Common myeloid progenitor, CD34-positive (primary cell): ENCODE measurements around the gene SDR39U1.
"Not testable (repeated sequence)": the region's sequence is repeated elsewhere in the genome, so short reads cannot be mapped to it uniquely, and the experiment has no call there.

Experiments used
- CTCF ChIA-PET: fragments of 350-600 bp; sonication (Branson Sonifier 250); formaldehyde crosslinking; loops from one replicate; lab custom pipeline; 2021; ENCODE audit warnings: antibody characterized with exemption; lab: Charles Lee
- POLR2A ChIA-PET: fragments of 350-600 bp; sonication (Branson Sonifier 250); formaldehyde crosslinking; loops from one replicate; lab custom pipeline; 2021; ENCODE audit warnings: antibody characterized with exemption; lab: Charles Lee
- DNase-seq, 3 donors: peaks; one replicate each; pipeline versions ENCODE4 v3.0.0 to v3.0.0-alpha.2; 2013
- H3K27ac ChIP-seq, 2 experiments: 1 replicate in 1 of 2; 2 replicates in 1 of 2; pipeline ENCODE4 v1.7.0; 2013; ENCODE audit warnings: inconsistent platforms in 2 of 2, low read length in 2 of 2, mild to moderate bottlenecking in 2 of 2, low read depth in 1 of 2, moderate library complexity in 1 of 2; ENCODE audit not compliant: severe bottlenecking in 2 of 2, insufficient read depth in 1 of 2, poor library complexity in 1 of 2
- H3K27me3 ChIP-seq, 5 experiments: replicated peaks in 2 of 5; 1 replicate in 3 of 5; 2 replicates in 2 of 5; pipeline versions ENCODE4 v1.6.1 to v1.7.0; 2013; ENCODE audit warnings: low read length in 4 of 5, mild to moderate bottlenecking in 2 of 5, moderate library complexity in 2 of 5, inconsistent platforms in 1 of 5; ENCODE audit not compliant: insufficient read depth in 5 of 5, control insufficient read depth in 4 of 5
- H3K36me3 ChIP-seq, 4 experiments: 1 replicate in 2 of 4; 2 replicates in 2 of 4; pipeline versions ENCODE4 v1.6.1 to v1.7.0; 2013; ENCODE audit warnings: low read length in 3 of 4, control low read depth in 1 of 4, mild to moderate bottlenecking in 1 of 4; ENCODE audit not compliant: control insufficient read depth in 4 of 4, insufficient read depth in 4 of 4
- H3K4me1 ChIP-seq, 4 experiments: 1 replicate in 3 of 4; 2 replicates in 1 of 4; pipeline versions ENCODE4 v1.6.1 to v1.7.1; 2013; ENCODE audit warnings: low read length in 3 of 4, mild to moderate bottlenecking in 3 of 4, control low read depth in 1 of 4, inconsistent platforms in 1 of 4, moderate library complexity in 1 of 4; ENCODE audit not compliant: control insufficient read depth in 4 of 4, insufficient read depth in 4 of 4; ENCODE audit errors: control extremely low read depth in 1 of 4
- H3K4me3 ChIP-seq, 7 experiments: 1 replicate in 4 of 7; 2 replicates in 3 of 7; pipeline versions ENCODE4 v1.5.1 to v1.7.0; 2013; ENCODE audit warnings: mild to moderate bottlenecking in 7 of 7, low read length in 6 of 7, moderate library complexity in 6 of 7, inconsistent platforms in 2 of 7, low read depth in 2 of 7, control low read depth in 1 of 7; ENCODE audit not compliant: insufficient read depth in 4 of 7, control insufficient read depth in 1 of 7; ENCODE audit errors: extremely low read depth in 1 of 7
- H3K9me3 ChIP-seq, 5 experiments: 1 replicate in 4 of 5; 2 replicates in 1 of 5; pipeline versions ENCODE4 v1.6.1 to v1.7.1; 2013; ENCODE audit warnings: low read length in 4 of 5, mild to moderate bottlenecking in 2 of 5, inconsistent platforms in 1 of 5, low read depth in 1 of 5, moderate library complexity in 1 of 5; ENCODE audit not compliant: control insufficient read depth in 4 of 5, insufficient read depth in 2 of 5; ENCODE audit errors: control extremely low read depth in 1 of 5
- WGBS: methylation state at CpG from one replicate; pipeline ENCODE4 v1.1.5; 2013; ENCODE audit not compliant: insufficient coverage; 5-methylcytosine and 5-hydroxymethylcytosine counted together

The SDR39U1 gene

DNA sequence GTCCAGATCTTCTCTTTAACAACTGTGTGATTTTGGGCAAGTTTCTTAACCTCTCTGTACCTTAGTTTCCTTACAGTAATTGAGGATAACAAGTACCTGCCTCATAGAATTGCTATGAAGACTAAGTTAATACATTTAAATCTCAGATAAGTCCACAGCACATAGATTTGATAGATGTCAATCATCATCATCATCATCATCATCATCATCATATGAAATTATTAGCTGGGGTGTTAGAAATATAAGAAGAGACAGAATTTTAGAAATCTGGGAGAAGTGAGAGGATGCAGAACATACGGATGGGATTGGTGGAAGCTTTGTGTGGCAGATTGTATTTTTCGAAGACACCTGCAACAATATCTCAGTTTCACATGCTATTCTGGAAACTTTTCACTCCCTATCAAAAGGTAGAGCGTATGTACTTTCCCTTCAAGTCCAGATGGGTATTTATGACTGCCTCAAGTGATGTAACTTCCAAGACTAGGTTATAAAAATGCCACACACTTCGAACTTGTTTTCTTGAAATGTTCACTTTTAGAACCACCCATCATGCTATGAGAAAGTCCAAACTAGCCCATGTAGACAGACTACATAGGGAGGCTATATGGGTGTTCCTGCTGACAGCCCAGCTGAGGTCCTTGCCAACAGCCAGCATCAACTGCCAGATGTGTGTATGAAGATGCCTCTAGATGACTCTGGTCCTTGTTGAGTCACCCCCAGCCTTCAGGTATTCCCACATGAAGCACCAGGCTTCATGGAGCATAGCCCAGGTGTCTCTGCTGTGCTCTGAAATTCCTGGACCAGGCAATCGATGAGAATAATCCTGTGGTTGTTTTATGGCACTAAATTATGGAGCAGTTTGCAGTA lies 20.7 kb upstream of the SDR39U1 start:
- CTCF ChIA-PET, result no interaction called here
- WGBS, result 100% methylated on average over 1 of the region's 5 CpGs
- Histone ChIP-seq H3K27me3 (no peaks in the 10 kb centered on the region), H3K36me3 (no peaks in the 10 kb centered on the region), H3K4me3 (no peak overlapping the region), H3K9me3 (peaks cover 0 to 3% (median 0%) of the 10 kb centered on the region in 5 experiments), H3K27ac (no peak overlapping the region), H3K4me1 (no peaks in the 10 kb centered on the region)
- no peak for DNase-seq
- POLR2A ChIA-PET, result no interaction called here

DNA sequence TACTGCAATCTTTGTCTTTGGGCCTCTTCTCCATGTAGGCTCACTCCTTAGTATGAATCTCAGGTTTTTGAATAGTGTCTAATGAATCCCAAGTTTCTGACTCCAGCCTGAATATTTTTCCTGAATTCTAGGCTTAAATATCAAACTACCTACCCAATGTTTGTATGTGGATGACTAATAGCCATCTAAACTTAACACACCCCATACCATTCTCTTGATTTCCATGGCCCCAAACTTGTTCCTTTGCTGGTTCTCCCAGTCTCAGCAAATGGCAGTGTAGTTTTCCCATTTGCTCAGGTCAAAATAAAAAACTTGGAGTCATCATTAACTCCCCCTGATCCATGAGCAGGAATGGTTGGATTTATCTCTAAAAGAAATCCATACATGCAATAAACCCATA lies 18.8 kb upstream of the SDR39U1 start:
- H3K9me3 ChIP-seq, result peaks cover 0 to 3% (median 0%) of the 10 kb centered on the region in 5 experiments
- DNase-seq, result no peak
- CTCF ChIA-PET, result no interaction called here
- H3K27ac ChIP-seq, result no peak overlapping the region
- no peaks in the 10 kb centered on the region for H3K4me1 ChIP-seq
- H3K4me3 ChIP-seq, result no peak overlapping the region
- no peaks in the 10 kb centered on the region for H3K27me3 ChIP-seq
- POLR2A ChIA-PET, result no interaction called here
- H3K36me3 ChIP-seq, result peaks cover 0 to 2% (median 0%) of the 10 kb centered on the region in 4 experiments

DNA sequence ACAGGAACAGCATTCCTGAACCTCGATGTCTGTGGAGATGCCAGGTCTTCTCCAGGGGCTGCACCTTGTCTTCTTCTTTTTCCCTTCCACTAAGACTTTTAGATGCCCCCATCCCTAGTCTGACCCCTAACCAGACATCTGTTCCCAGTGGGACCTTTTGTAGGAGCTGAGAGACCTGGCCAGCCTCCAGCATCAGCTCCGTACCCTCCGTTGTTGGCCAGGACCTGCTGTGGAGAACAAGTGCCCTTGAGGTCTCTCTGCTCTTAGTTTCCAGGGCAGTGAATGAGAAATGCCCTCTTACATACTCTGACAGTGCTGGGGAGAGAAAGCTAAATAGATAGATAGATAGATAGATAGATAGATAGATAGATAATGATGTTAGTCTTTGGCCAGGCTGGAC lies 16.8 kb upstream of the SDR39U1 start:
- H3K4me1 ChIP-seq, result no peaks in the 10 kb centered on the region
- no peaks in the 10 kb centered on the region for H3K27me3 ChIP-seq
- H3K27ac ChIP-seq, result no peak overlapping the region
- POLR2A ChIA-PET, result no interaction called here
- 93% methylated on average over 2 of the region's 3 CpGs for WGBS
- DNase-seq, result no peak
- CTCF ChIA-PET, result interaction anchor here (1.0 to 1.7 kb wide), 2 partner anchors 23 to 215 kb away, joined by 3 to 4 read pairs; no protein-coding TSS in a partner anchor
- H3K9me3 ChIP-seq, result peaks cover 0 to 5% (median 0%) of the 10 kb centered on the region in 5 experiments
- peaks cover 0 to 2% (median 0%) of the 10 kb centered on the region in 4 experiments for H3K36me3 ChIP-seq
- H3K4me3 ChIP-seq, result no peak overlapping the region

DNA sequence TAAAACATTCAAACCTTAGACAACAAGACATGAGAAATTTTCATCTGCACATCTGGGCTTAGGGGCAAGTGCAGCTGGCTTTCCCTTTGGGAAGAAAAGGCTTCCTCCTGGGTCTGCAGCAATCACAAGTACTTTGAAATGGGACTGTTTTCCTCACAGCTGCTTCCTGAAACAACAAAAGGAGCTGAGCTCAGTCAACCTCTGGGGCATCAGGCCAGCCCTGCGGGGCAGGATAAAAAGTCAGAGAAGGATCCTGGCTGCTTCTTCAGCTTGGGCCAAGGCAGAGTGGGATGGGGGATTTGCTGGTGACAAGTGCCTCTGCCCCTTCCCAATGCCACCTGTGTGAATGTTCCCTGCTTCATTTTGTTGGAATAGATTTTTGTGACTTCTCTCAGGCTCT lies 16.2 kb upstream of the SDR39U1 start:
- no peak for DNase-seq
- H3K9me3 ChIP-seq, result peaks cover 0 to 5% (median 1%) of the 10 kb centered on the region in 5 experiments
- WGBS, result 100% methylated on average over 1 of the region's 1 CpG
- H3K4me1 ChIP-seq, result no peaks in the 10 kb centered on the region
- peaks cover 0 to 2% (median 0%) of the 10 kb centered on the region in 4 experiments for H3K36me3 ChIP-seq
- CTCF ChIA-PET, result interaction anchor here (1.0 kb wide), 1 partner anchor 215 kb away, joined by 3 read pairs; no protein-coding TSS in a partner anchor
- H3K27me3 ChIP-seq, result no peaks in the 10 kb centered on the region
- POLR2A ChIA-PET, result no interaction called here
- no peak overlapping the region for H3K4me3 ChIP-seq
- no peak overlapping the region for H3K27ac ChIP-seq

DNA sequence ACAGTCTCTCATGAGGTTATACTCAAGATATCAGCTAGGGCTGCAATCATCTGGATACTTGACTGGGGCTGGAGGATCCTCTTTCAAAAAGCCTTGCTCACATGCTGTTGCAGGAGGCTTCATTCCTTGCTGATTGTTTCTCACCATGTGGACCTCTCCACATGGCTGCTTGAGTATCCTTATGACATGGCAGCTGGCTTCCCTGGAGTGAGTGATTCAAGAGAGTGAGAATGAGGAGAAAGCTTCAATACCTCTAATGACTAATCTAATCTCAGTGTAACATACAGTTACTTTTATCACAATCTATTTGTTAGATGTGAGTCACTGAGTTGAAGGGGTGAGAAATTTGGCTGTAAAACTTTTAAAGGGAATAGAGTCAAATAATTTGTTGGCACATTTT lies 14.4 kb upstream of the SDR39U1 start:
- Histone ChIP-seq H3K27me3 (no peaks in the 10 kb centered on the region), H3K36me3 (peaks cover 0 to 2% (median 0%) of the 10 kb centered on the region in 4 experiments), H3K27ac (no peak overlapping the region), H3K4me1 (no peaks in the 10 kb centered on the region), H3K9me3 (peaks cover 0 to 7% (median 4%) of the 10 kb centered on the region in 5 experiments), H3K4me3 (no peak overlapping the region)
- DNase-seq, result no peak
- ChIA-PET CTCF (interaction anchor here (1.3 to 1.5 kb wide), 2 partner anchors 20 to 24 kb away, joined by 3 to 4 read pairs; no protein-coding TSS in a partner anchor), POLR2A (no interaction called here)

DNA sequence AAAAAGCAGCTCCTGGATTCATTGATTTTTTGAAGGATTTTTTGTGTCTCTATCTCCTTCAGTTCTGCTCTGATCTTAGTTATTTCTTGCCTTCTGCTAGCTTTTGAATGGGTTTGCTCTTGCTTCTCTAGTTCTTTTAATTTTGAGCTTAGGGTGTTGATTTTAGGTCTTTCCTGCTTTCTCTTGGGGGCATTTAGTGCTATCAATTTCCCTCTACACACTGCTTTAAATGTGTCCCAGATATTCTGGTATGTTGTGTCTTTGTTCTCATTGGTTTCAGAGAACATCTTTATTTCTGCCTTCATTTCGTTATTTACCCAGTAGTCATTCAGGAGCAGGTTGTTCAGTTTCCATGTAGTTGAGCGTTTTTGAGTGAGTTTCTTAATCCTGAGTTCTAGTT lies 8.3 kb upstream of the SDR39U1 start:
- POLR2A ChIA-PET, H3K9me3 ChIP-seq, H3K36me3 ChIP-seq, H3K27ac ChIP-seq, CTCF ChIA-PET, H3K4me1 ChIP-seq, H3K4me3 ChIP-seq, H3K27me3 ChIP-seq, DNase-seq: not testable (repeated sequence)
- no CpG with 5 or more reads among the region's 2 CpGs for whole genome bisulfite sequencing

DNA sequence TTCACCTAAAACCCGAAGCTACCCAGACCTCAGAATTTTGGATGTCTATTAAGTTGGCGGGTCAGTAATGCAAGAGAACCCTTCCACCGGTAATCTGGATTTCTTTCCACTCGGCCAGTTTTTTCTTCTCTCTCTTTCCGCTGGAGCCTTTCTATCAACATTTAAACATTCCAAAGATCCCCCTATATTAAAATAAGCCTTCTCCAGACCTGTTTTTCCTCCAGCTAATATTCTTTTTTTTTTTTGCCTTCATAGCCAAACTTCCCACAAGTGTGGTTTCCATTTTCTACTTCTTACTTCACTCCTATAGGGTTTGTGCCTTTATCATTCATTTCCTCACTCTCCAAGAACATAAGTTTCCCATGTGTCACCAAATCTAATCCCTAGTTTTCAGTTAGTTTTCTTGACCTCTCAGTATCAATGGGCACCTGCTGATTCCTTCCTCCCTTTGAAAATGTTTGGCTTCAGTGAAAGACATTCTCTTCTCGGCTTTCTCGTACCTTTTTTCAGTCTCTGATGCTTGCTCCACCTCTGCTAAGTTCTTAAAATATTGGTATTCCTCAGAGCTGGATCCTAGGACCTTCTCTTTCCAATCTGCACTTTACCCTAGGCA lies 583 bp upstream of the SDR39U1 start:
- Histone ChIP-seq H3K36me3 (peaks cover 6 to 31% (median 25%) of the 10 kb centered on the region in 4 experiments), H3K27ac (peak overlapping the region; percentile 82 to 97), H3K27me3 (no peaks in the 10 kb centered on the region), H3K9me3 (no peaks in the 10 kb centered on the region), H3K4me1 (peaks cover 2 to 31% (median 24%) of the 10 kb centered on the region in 4 experiments), H3K4me3 (peak overlapping the region in 6 of 7 experiments; percentile 78 to 96 (median 85))
- DNase-seq, result no peak
- WGBS, result 9% methylated on average over 6 of the region's 7 CpGs
- ChIA-PET POLR2A (no interaction called here), CTCF (interaction anchor here (21.5 kb wide), 1 partner anchor 111 kb away, joined by 488 read pairs; the partner anchor contains the start of genes ADCY4 and RIPK3)
